Aorta (tissue), 5 donors: Measurements from ENCODE around the gene RBM8A. TPM values are rescaled to one million over a fixed set of nuclear protein-coding genes. Genes with fewer than 3 reads are reported as not detected.

ENCODE experiments used
- ATAC-seq: fragments of 200-7000 bp; cut with Tn5 transposase; one replicate; pipeline ENCODE4 v1.9.1; 2022; ENCODE audit warnings: moderate library complexity; ENCODE audit not compliant: low FRiP score
- DNase-seq, 2 donors: peaks; one replicate each; pipeline ENCODE4 v3.0.0-alpha.2; 2020
- H3K27ac ChIP-seq, 2 donors: one replicate each; pipeline ENCODE4 v1.5.1; 2013; ENCODE audit warnings: low read length in 2 of 2, mild to moderate bottlenecking in 2 of 2, moderate library complexity in 2 of 2, control low read depth in 1 of 2, inconsistent platforms in 1 of 2, low read depth in 1 of 2
- H3K27me3 ChIP-seq, 2 donors: one replicate each; pipeline ENCODE4 v1.6.1; 2013; ENCODE audit warnings: control low read depth in 1 of 2, low read length in 1 of 2, mild to moderate bottlenecking in 1 of 2, moderate library complexity in 1 of 2; ENCODE audit not compliant: insufficient read depth in 2 of 2, control insufficient read depth in 1 of 2
- H3K36me3 ChIP-seq, 2 donors: one replicate each; pipeline ENCODE4 v1.6.1; 2013; ENCODE audit warnings: control low read depth in 1 of 2, low read length in 1 of 2, mild to moderate bottlenecking in 1 of 2; ENCODE audit not compliant: insufficient read depth in 2 of 2, control insufficient read depth in 1 of 2
- H3K4me1 ChIP-seq, 2 donors: one replicate each; pipeline ENCODE4 v1.6.1; 2013; ENCODE audit warnings: low read length in 2 of 2, control low read depth in 1 of 2, mild to moderate bottlenecking in 1 of 2, moderate library complexity in 1 of 2; ENCODE audit not compliant: insufficient read depth in 2 of 2, control insufficient read depth in 1 of 2
- H3K4me3 ChIP-seq, 2 donors: one replicate each; pipeline ENCODE4 v1.5.1; 2013; ENCODE audit warnings: low read length in 2 of 2, control low read depth in 1 of 2, mild to moderate bottlenecking in 1 of 2
- H3K9me3 ChIP-seq: one replicate; pipeline ENCODE4 v1.6.1; 2013; ENCODE audit warnings: mild to moderate bottlenecking, low read length; ENCODE audit not compliant: control insufficient read depth
- WGBS, 2 donors: extraction: QIAGEN DNeasy Blood & Tissue Kit; methylation state at CpG; one replicate each; pipeline ENCODE4 v1.1.7; 2013; 5-methylcytosine and 5-hydroxymethylcytosine counted together
- intact Hi-C, 2 donors: fragments of 100-400 bp; cut with DNase I; formaldehyde crosslinking; loops; one replicate each; pipeline versions ENCODE4 v1.14.2 to v1.15.0; 2022
- polyA plus RNA-seq, 2 donors: library from polyadenylated mRNA; stranded (reverse); fragments of 200-250 nt; gene quantifications; one replicate each; pipeline ENCODE4 v1.2.3, GENCODE V29; 2013
- total RNA-seq, 2 donors: library from RNA; stranded (reverse); fragmentation: NEBNext Ultra II Directional; extraction: Animal tissue kit (Norgen Biotek cat#: 25700); gene quantifications; one replicate each; pipeline ENCODE4 v1.2.1, GENCODE V29; 2021
- donor health status: healthy with polysubstance abuse.
- donor health status: Bipolar disorder and iron deficiency.
- donor health status: DM: no; HTN: no; CAD: no.
- donor health status: DM: no; HTN: no; CAD: no.
- donor health status: DM: yes; HTN: yes; CAD: no.

Gene RBM8A
- total and polyA plus RNA-seq, 4 donors: 42.6 to 84.5 (median 77.7) TPM

DNA sequence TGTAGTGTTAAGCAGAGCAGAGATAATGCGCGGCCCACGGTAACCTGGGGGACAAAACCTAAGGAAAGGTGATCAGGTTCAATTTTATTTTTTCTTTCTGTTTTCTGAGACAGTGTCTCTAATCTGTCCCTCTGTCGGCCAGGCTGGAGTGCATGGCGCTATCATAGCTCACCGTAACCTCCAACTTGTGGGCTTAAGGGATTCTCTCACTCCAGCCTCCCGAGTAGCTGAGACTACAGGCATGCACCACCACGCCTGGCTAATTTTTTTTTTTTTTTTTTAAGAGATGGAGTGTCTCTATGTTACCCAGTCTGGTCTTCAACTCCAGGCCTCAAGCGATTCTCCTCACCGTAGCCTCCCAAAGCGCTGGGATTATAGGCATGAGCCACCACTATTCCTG is 40.9 kb downstream of the RBM8A start:
- intact Hi-C loops: no loop called here
- Histone ChIP-seq H3K4me1 (peaks cover 0 to 4% of the 10 kb centered on the region in 2 donors), H3K4me3 (peak overlapping the region; percentile 42 to 87), H3K27ac (no peak overlapping the region), H3K36me3 (no peaks in the 10 kb centered on the region), H3K9me3 (no peaks in the 10 kb centered on the region), H3K27me3 (no peaks in the 10 kb centered on the region)
- DNase-seq (no peak), ATAC-seq (peak; percentile 21)
- 42 to 46% methylated on average over 11 of the region's 11 CpGs for WGBS, 2 donors

DNA sequence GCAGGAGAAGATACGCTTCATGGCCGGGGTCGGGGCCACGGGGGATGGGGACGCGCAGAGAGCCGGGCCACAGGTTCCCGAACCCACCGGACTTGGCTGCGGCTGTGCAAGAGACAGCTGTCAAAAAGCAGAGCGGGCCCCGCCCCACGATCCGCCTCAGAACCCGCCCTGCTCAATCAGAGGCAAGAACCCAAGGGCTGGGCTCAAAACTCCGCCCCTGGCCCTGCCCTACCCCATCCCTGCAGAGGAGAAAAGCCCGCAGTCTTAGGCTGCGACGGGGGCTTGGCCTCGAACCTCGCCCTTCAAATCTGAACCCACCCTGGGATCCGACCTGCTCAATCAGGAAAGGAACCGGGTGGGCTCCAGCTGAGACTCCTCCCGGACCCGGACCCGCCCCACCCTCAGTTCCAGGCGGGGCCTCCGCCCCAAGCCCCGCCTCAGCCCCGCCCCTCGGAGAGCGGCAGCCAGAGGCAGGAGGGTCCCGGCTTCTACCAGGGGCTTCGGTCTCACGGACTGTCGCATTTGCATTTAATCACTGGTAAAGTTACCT is 41.5 kb downstream of the RBM8A start, which contains the start of gene ANKRD35:
TSS of gene ANKRD35 (minus strand) at position 129 of the 550 bp plus-strand sequence. CDS start at position 21, 108 bp downstream.
- Histone ChIP-seq H3K27ac (no peak within 1 kb of the TSS), H3K36me3 (no peaks in the 10 kb centered on the region), H3K4me3 (peak within 1 kb of the TSS; percentile 42 to 87), H3K9me3 (no peaks in the 10 kb centered on the region), H3K27me3 (no peaks in the 10 kb centered on the region), H3K4me1 (no peaks in the 10 kb centered on the region)
- DNase-seq: peak; percentile 90 to 95
- WGBS, 2 donors: 1% methylated on average over 35 to 36 of the region's 36 CpGs
- peak; percentile 93 for ATAC-seq
- intact Hi-C loops: no loop called here

DNA sequence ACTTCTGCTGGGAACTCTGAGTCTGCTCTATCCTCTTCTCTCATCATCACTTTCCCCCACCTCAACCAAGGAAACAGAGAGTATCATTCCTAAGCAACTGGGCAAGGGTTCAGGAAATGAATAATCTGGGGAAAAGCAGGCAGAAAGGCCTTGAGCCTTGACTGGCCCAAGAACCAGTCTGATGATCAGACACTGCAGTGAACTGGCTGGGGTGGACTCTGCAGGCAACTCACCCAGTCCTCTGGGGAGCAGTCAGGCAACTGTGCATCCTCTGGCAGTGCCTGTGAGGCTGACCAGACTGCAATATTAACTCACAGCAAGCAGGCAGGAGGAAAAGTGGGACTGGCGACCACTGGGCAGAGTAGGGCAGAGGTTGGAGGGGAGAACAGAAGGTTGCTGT is 42.6 kb downstream of the RBM8A start:
- ATAC-seq: no peak

DNA sequence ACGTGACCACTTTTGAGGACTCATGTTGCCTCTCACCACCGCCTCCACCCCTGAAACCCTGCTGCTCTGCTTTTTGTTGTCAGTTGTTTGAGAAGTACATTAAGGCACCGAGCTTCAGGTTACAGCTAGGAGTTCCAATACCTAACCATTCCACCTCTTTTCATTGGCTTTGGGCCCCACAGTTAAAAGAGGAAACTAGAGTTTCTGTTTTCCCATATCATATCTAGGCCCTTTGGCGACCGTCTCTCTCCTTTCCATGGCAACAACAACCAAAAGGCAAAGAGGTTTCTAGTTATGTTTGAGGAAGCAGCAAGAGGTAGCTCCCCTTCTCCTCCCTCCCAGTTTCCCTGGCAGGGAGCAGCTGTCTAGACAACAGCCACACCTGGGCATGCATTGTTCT is 47.5 kb downstream of the RBM8A start:
- H3K36me3 ChIP-seq: no peaks in the 10 kb centered on the region
- H3K4me1 ChIP-seq: no peaks in the 10 kb centered on the region
- H3K27me3 ChIP-seq: no peaks in the 10 kb centered on the region
- 70 to 77% methylated on average over 5 of the region's 5 CpGs for WGBS, 2 donors
- ATAC-seq (no peak), DNase-seq (no peak)
- H3K4me3 ChIP-seq: no peak overlapping the region
- H3K27ac ChIP-seq: no peak overlapping the region
- H3K9me3 ChIP-seq: no peaks in the 10 kb centered on the region
- intact Hi-C loops: loop anchor here in 1 of 2 donors (10.0 kb wide), 1 partner anchor 75 kb away; the partner anchor contains the start of gene LIX1L

More for the DNA sequence above, 42.6 kb downstream of the RBM8A start:
- Histone ChIP-seq H3K4me1 (no peaks in the 10 kb centered on the region), H3K36me3 (no peaks in the 10 kb centered on the region), H3K4me3 (no peak overlapping the region), H3K27ac (no peak overlapping the region), H3K9me3 (no peaks in the 10 kb centered on the region), H3K27me3 (no peaks in the 10 kb centered on the region)
- intact Hi-C loops: no loop called here
- no peak for DNase-seq
- 94 to 96% methylated on average over 1 of the region's 1 CpG for WGBS, 2 donors

DNA sequence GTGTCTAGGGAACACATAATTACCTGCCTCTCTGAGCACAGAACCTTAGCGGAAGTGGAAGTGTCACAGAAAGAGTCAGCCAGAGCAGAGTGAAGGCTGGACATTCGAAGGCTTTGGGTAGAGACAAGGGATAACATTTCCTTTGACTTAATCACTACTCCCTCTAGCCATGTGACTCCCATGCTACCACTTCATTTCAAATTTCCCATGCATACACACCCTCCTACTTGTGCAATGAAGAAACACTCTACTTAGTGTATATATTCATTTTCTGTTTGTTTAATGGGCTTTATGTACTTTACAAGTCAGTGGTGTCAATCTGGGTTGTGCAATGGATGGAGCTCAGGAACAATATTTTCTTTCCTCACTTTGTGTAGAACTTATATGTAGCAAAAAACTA is 48.6 kb downstream of the RBM8A start:
- no peak for DNase-seq
- H3K36me3 ChIP-seq: no peaks in the 10 kb centered on the region
- H3K4me3 ChIP-seq: no peak overlapping the region
- H3K27me3 ChIP-seq: no peaks in the 10 kb centered on the region
- H3K27ac ChIP-seq: no peak overlapping the region
- intact Hi-C loops: loop anchor here in 1 of 2 donors (10.0 kb wide), 1 partner anchor 76 kb away; the partner anchor contains the start of gene LIX1L
- ATAC-seq: no peak
- H3K4me1 ChIP-seq: no peaks in the 10 kb centered on the region
- no peaks in the 10 kb centered on the region for H3K9me3 ChIP-seq
- 85 to 94% methylated on average over 2 of the region's 2 CpGs for WGBS, 2 donors

DNA sequence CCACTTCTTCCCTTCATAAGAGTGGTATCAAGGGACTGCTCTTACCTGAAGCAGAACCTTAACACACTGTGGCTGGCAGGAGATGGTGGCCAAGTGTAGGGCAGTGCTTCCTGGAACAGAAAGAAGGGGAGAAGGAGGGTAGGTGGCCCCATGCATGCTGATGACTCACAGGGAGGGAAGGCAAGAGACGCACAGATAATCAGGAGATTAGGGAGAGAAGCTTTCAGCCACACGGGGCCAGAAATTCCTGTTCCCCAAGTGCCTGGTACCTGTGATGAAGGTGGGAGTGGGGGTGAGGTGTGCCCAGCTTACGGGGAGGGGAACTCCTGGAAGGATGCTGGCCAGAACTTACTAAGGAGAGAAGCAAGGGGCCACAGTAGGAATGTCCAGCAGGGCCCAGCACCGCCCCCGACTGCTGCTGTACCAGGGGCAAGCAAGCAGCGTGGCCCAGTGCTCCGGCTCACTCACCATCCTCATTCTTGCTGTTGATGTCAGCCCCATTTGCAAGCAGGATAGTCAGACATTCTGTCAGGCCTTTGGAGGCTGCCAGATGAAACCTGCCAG is 49.3 kb downstream of the RBM8A start:
- Histone ChIP-seq H3K9me3 (no peaks in the 10 kb centered on the region), H3K27me3 (no peaks in the 10 kb centered on the region), H3K36me3 (no peaks in the 10 kb centered on the region), H3K4me1 (no peaks in the 10 kb centered on the region), H3K4me3 (no peak overlapping the region), H3K27ac (no peak overlapping the region)
- intact Hi-C loops: loop anchor here in 1 of 2 donors (10.0 kb wide), 1 partner anchor 77 kb away; the partner anchor contains the start of gene LIX1L
- no peak for ATAC-seq
- 90 to 94% methylated on average over 7 of the region's 7 CpGs for WGBS, 2 donors
- no peak for DNase-seq

DNA sequence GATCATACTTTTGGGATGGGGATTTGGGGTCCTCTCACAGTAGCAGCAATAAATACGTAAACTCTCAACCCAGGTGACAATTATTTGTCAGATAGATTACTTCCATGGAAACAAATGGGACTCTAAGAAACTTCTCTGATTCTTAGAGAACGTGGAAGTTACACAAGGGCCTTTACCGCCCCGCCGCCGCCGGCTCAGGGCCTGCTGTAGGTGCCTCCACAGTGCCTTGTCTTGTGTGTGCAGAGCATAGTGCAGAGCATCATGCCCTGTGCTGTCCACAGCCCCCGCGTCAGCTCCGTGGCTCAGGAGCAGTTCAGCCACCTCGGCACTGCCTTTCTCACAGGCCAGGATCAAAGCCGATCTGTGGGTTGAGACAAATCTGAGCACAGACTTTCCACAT is 52.6 kb downstream of the RBM8A start:
- ATAC-seq: no peak
- no peak overlapping the region for H3K27ac ChIP-seq
- intact Hi-C loops: loop anchor here in 1 of 2 donors (10.0 kb wide), 1 partner anchor 80 kb away; the partner anchor contains the start of gene LIX1L
- no peaks in the 10 kb centered on the region for H3K36me3 ChIP-seq
- no peak for DNase-seq
- H3K27me3 ChIP-seq: no peaks in the 10 kb centered on the region
- H3K4me1 ChIP-seq: no peaks in the 10 kb centered on the region
- no peak overlapping the region for H3K4me3 ChIP-seq
- H3K9me3 ChIP-seq: no peaks in the 10 kb centered on the region
- 95 to 96% methylated on average over 12 of the region's 12 CpGs for WGBS, 2 donors

DNA sequence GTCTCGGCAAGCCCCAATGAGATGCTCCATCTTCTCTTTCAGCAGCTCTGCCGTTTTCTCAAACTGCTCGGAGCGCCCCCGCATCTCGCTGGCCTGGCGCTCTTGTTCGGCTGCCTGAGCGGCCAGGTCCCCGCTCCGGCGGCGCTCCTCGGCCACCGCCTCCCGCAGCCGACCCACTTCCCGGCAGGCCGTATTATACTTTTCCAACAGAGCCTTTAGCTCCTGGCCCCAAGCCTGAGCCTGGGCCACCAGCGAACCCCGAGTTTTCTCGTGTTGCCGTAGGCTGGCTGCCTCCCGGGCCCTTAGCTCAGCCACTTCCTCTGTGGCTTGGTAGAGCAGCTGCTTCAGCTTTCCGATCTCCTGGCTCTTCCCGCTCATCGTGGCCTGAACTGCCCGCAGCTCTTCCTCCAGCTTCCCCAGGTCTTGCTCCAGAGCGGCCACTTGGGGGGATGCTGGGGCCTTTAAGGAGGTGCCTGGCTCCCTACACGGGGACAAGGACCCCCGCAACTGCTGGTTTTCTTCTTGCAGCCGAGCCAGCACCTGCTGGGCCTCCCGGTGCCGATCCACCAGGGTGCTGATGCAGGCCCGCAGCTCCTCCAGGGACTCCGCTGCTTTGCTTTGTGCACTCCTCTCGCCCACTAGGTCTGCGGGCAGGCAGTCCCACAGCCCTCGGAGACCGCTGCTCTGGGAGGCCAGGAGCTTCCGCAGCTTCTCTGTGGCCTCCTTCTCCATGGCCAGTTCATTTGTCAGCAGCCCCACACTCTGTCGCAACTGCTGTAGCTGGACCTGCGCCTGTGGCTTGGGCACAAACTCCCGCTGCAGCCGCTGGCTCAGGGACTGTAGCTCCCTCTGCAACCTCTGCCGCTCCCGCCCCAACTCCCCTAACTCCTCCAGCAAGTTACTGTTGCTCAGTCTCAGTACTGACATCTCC is 55.0 kb downstream of the RBM8A start:
- ATAC-seq (peak; percentile 89), DNase-seq (peak; percentile 87 to 89)
- intact Hi-C loops: loop anchor here in 1 of 2 donors (10.0 kb wide), 1 partner anchor 83 kb away; the partner anchor contains the start of gene LIX1L
- Histone ChIP-seq H3K27me3 (no peaks in the 10 kb centered on the region), H3K4me1 (no peaks in the 10 kb centered on the region), H3K4me3 (peak overlapping the region; percentile 32 to 36), H3K36me3 (no peaks in the 10 kb centered on the region), H3K27ac (peak overlapping the region; percentile 6 to 69), H3K9me3 (no peaks in the 10 kb centered on the region)
- 6 to 7% methylated on average over 47 of the region's 47 CpGs for WGBS, 2 donors
